ENCODE measurements around the gene NFX1.
"Not testable (repeated sequence)": the region's sequence is repeated elsewhere in the genome, so short reads cannot be mapped to it uniquely, and the experiment has no call there.

The NFX1 gene

DNA sequence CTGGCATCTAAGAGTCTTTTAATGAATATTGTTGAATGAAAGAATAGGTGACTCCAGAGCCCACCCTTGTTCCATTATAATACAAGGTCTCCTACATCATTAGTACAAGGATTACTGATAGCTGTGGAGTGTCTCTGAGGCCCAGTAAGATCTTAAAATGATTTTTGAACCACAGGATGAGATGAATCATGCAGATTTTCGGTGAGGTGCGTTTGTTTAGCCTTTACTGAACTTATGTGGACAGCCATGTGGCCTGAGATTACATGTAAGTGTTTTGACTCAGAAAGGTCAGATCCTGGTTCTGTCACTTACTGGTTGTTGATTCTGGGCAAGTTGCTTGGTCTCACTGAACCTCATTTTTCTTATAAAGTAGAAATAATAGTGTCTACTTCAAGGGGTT, 21.6 kb downstream of the NFX1 start:
- no peak for DNase-seq

DNA sequence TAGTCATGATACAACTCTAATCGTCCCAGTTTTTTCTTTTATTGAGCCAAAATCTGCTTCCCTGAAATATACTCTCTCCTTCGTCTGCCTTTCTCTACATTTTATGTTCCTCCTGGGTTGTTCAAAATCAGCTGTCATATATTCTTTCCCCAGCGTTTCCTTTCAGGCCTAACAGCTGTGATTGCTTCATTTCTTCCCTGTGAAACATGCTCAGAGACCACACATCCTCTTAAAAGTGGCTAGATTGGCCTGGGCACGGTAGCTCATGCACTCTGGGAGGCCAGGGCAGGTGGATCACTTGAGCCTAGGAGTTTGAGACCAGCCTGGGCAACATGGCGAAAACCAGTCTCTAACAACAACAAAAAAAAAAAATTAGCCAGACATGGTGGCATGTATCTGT, 25.1 kb downstream of the NFX1 start:
- no peak for DNase-seq

DNA sequence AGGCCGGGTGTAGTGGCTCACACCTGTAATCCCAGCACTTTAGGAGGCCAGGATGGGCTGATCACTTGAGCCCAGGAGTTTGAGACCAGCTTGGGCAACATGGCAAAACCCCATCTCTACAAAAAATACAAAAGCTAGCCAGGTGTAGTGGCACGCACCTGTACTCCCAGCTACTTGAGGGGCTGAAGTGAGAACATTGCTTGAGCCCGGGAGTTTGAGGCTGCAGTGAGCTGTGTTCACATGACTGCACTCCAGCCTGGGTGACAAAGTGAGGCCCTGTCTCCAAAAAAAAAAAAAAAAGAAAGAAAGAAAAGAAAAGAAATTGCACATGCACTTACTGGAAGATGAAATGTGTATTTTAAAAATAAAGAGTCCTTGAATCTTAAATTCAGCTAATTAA, 26.8 kb downstream of the NFX1 start:
- not testable (repeated sequence) for DNase-seq

DNA sequence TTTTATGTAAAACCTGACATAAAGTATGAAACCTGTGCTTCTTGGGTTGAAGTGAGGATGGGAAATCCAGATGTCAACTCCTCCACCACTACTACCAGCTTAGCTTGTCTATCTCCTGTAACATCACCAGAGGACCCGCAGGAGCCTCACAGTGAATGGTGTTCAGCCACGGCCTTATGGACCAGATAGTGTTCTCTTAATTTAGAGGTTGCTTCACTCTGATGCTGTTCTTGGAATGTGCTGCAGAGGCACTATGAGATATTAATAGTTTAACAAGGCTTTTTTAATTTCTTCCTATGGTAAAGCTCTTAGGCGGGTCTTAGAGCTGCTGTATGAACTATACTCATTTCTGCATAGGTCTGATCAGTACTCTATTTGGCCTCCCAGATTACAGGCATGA, 27.9 kb downstream of the NFX1 start:
- DNase-seq: no peak

DNA sequence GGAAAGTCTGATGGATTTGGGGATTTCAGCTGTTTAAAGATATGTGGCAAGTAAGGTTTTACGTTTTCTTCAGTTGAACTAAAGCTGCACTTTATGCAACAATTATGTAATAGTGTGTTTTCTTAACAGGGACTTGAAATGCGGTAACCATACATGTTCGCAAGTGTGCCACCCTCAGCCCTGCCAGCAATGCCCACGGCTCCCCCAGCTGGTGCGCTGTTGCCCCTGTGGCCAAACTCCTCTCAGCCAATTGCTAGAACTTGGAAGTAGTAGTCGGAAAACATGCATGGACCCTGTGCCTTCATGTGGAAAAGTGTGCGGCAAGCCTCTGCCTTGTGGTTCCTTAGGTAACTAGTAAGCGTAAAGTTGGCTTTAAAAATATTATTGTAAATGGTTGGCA, 28.5 kb downstream of the NFX1 start:
- no peak for DNase-seq

DNA sequence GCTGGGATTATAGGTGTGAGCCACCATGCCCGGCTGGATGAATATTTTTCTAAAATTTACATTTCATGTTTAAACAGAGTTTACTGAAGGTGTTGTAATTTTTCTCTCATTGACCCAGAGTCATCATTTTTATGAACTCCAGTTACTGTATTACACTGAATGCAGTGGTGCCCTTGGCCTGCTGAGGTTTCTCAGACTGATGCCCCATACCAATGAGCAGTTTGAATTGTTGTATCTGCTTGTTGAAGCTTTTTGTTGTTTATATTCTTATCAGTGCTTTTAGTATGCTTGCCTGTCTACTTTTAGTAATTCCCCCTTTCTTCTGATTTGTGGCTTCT, 29.9 kb downstream of the NFX1 start:
- no peak for DNase-seq

DNA sequence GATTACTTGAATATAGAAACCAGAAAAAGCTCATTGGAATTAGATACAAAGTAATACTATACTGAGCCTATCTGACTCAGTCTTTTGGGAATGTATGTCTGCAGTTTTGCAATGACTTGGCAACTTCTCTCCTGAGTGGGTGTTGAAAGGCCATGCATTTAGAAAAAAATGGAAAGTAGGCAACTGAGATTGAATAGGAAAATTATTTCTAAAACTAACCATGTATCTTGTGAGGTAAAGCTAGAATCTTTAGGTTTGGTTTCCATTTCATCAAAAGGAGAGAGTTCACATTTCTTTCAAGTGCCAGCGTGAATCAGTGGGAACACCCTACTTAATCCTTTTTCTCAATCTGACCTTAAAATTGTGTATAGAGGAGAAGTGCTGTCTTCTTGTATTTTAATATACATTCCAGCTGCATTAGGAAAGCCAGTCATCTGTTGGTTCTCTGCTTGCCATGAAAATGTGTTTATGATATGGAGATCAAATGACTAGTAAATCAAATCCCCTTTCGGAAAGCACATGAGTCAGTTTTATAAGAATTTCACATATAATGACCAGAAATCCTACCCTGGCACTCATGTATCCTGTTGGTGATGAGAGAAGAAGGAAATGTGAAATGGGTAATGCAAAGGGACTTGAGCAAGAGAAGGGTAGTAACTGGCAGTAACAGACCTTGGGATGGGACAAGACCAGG, 30.4 kb downstream of the NFX1 start:
- DNase-seq: no peak

DNA sequence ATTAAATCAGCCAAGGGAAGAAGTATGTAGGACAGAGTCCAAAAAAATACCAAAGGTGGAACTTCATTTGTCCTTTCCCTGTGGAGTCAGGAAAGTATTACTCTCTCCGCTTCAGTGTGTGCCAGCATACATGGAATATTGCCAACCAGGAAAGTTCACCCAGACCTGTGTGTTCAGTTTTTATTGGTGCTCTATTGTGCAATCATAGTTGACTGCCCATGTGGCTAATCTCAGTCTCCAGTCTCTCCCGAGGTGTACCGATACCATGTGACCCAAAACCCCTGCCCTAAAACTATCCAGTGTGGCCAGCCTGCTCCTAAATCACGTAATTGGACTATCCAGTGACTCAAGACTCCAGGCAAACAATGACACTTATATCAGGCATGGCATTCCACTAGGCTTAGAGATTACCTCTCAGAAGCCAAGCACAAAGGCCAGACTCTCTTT, 38.8 kb downstream of the NFX1 start:
- DNase-seq: no peak

DNA sequence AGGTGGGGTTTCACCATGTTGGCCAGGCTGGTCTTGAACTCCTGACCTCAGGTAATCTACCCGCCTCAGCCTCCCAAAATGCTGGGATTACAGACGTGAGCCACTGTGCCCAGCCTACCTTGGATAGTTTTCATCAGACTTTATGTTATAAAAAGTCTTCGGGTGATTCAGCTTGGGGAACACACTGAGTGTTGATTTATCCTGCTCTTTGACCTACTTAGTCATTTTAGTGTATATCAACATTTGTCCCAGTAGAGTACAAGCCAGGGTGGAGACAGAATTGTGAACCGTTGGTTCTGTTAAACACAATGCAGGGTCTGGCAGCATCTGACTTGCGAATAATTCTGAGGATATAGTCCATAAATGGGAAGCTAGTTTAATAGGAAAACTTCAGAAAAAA, 39.7 kb downstream of the NFX1 start:
- no peak for DNase-seq

DNA sequence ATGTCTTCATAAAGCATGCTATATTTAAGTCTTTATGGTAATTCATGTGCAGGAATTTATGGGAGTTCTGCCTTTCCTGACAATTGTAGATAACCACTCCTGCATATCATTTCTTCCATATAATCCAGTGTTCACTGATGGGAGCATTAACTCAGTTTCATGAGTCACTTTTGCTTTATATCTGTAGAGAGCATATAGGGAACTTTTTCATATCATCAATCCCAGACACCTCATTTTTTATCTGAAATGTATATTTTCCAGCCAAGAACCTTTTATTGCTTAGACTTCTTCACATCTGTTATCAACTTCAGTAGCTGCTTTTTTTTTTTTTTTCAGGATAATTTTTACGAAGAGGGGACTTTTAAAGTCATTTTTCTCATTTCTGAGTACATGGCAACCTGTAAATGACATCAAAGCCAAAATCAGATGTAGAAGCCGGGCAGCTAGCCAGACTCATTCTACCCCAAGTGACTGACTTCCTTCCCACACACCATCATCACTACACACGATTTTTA, 41.1 kb downstream of the NFX1 start:
- no peak for DNase-seq

DNA sequence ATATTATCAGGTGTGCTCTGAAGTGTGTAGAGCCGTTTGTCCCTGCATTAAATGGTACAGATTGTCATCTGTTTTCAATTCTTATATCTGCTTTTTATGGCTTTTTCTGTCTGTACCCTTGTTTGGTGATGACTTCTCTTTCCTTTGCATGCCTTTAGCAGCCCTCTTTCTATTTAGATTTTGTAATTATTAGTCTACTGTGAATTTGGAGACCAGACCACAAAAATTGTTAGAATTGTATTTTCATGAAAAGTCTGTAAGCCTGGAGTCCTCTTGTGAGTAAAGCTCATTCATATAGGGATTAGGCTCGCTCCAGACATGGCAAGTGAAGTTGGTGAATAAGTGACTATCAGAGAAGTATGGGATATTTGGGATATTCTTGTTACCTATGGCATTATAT, 41.7 kb downstream of the NFX1 start:
- no peak for DNase-seq

DNA sequence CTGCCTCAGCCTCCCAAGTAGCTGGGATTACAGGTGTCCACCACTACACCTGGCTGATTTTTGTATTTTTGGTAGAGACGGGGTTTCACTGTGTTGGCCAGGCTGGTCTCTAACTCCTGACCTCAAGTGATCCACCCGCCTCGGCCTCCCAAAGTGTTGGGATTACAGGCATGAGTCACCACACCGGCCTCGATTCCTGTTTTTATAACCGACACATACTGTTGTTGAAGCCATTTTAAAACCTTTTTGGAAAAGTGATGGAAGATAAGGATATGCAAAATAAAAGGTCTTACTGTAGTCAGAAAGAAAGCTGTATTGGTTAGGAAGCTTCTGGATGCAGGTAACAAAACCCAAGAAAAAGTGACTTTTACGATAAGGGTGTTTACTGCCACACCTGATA, 42.6 kb downstream of the NFX1 start:
- not testable (repeated sequence) for DNase-seq

DNA sequence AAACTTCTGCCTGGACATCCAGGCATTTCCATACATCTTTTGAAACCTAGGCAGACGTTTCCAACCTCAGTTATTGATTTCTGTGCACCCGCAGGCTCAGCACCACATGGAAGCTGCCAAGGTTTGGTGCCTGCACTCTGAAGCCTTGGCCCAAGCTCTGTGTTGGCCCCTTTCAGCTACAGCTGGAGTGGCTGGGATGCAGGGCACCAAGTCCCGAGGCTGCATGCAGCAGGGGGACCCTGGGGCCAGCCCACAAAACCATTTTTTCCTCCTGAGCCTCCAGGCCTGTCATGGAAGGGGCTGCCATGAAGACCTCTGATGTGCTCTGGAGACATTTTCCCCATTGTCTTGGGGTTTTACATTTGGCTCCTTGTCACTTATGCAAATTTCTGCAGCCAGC, 49.9 kb downstream of the NFX1 start:
- no peak for DNase-seq

DNA sequence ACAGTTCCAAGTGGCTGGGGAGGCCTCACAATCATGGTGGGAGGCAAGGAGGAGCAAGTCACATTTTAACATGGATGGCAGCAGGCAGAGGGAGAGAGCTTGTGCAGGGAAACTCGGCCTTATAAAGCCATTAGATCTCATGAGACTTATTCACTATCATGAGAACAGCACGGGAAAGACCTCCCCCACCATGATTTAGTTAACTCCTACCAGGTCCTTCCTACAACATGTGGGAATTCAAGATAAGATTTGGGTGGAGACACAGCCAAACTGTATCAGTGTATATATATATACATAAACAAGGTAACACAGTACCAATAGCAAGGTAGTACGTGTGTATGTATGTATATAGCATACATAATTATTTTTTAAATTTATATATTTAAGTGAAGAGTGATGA, 50.9 kb downstream of the NFX1 start:
- DNase-seq: no peak

DNA sequence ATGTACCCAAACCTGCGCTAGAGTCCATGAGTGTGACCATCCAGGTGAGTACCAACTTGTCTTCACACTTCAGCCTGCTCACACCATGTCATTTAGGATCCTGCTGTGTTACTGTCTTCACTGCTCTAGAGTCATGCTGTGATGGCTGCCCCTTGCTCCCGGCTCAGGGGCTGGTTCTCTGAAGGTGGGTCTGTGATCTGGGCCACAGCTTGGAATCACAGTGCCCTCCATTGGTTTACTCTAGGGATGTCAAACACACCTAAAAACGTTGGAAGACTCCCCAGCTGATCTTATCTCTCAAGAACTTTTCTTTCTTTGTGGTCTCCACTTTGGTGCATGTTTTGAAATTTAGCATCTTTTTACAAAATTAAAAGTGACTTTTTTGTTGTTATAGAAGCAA, 53.8 kb downstream of the NFX1 start:
- no peak for DNase-seq

DNA sequence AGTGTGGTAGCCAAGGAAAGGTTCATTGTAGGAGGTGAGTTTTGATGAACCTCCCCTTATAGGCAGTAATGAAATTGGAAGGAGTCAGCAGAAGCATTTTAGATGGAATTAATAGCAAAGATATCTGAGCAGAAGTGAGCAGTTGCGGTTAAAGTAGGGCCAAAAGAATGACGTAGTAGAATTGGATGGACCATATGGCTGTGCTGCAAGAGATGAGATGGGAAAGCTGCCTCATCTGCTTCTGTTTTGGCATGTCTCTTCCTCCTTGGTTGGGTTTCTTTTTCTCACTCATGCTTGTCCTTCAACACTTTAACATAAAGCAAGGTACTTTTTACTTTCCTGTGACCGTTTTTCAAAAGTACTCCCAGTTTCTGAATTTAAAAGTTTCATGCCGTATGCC, 56.2 kb downstream of the NFX1 start:
- DNase-seq: no peak

DNA sequence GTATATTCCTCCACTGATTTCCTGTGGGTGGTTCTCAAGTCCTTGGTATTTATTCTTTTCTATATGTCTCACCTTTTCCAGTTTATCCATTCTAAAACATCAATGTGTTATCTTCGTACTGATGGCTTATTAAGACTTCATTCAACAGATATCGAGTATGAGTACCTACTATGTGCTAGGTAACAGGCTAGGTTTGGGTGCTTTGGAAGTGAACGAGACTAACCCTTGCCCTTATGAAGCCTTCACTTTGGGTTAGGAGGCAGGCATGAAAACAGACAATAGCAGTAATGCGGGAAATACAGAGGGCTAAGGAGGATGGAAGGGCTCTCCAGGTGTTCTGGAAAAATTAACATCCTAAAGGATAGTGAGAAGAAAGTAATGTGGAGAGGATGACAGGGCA, 58.7 kb downstream of the NFX1 start:
- no peak for DNase-seq

DNA sequence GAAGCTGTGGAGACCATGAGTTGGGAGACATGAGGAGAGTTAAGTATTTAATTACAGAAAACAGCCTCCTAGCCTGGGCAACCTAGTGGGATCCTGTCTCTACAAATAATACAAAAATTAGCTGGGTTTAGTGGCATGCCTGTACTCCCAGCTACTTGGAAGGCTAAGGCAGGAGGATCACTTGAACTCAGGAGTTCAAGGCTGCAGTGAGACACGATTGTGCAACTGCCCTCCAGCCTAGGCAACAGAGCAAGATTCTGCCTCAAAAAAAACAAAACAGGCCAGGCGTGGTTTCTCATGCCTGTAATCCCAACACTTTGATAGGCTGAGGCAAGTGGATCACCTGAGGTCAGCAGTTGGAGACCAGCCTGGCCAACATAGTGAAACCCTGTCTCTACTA, 59.4 kb downstream of the NFX1 start:
- DNase-seq: no peak

DNA sequence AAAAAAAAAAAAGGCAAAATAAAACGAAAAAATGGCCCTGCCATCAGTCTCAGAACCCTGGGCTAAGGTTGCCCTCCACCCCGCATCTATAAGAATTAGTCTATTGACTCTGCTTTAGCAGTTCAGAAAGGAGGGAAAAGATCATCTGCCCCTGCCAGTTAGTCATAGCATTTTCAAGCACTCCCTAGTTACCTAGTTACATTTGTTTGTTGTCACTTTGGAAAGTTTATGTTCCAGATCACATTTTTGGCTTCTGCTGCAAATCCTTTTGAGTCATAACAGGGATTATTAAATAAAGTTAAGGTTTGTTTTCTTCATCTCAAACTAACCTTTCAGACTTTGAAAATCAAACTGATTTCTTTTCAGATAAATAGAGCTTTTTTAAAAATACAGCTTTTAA, 60.0 kb downstream of the NFX1 start:
- DNase-seq: no peak

DNA sequence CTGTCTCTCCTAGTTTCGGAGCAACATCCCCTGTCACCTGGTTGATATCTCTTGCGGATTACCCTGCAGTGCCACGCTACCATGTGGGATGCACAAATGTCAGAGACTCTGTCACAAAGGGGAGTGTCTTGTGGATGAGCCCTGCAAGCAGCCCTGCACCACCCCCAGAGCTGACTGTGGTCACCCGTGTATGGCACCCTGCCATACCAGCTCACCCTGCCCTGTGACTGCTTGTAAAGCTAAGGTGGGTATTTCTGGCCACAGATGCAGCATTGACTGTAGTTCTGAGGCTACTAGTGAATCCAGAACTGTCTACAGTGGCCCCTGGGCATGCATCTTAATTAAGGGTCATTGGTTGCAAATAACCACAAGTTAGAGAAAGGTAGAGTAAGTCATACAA, 61.2 kb downstream of the NFX1 start:
- no peak for DNase-seq

DNA sequence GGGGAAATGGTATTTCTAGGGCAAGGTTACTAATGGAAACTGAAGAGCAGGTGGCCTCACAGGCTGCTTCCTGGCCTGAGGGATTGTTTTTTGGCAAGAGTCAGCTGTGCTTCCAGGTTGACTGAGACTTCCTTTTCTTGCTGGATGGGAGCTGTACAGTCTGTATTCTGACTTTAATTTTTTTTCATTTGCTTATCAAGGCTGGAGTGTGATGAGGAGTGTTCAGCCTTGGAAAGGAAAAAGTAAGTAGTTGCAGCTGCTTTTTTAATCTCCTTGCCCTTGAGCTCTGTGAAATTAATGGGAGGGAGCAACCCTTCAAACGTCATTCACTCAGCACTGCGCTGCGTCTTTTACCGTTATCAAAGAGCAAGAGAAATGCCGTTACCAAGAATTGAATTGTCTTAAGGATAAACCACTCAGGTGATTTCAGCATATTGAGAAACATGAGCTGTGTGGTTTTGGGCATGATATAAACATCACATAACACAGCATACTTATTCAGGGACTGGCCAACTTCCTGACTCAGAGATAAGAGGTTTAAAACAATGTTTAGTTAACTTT, 64.4 kb downstream of the NFX1 start:
- no peak for DNase-seq

DNA sequence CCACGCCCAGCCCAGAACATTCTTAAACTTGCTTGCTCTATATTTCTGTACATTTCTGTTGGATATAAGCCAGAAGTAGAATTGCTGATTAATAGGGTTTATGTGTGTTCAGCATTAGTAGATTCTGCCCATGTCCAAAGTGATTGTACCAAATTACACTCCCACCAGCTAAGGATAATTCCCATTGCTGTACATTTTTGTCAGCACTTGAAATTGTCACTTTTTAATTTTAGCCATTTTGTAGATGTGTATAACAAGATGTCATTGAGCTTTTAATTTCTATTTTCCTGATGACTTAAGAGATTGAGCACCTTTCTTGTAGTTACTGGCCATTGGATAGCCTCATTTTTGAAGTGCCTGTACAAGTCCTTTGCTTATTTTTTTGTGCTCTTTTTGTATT, 65.6 kb downstream of the NFX1 start:
- no peak for DNase-seq

DNA sequence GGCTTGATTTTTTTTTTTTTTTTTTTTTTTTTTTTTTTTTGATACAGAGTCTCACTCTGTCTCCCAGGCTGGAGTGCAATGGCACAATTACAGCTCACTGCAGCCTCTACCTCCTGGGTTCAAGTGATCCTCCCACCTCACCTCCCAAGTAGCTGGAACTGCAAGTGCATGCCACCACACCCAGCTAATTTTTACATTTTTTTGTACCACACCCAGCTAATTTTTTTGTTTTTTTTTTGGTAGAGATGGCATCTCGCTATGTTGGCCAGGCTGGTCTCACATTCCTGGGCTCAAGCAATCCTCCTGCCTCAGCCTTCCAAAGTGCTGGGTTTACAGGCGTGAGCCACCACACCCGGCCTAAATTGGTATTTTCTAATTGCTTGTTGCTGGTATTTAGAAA, 68.3 kb downstream of the NFX1 start:
- not testable (repeated sequence) for DNase-seq

DNA sequence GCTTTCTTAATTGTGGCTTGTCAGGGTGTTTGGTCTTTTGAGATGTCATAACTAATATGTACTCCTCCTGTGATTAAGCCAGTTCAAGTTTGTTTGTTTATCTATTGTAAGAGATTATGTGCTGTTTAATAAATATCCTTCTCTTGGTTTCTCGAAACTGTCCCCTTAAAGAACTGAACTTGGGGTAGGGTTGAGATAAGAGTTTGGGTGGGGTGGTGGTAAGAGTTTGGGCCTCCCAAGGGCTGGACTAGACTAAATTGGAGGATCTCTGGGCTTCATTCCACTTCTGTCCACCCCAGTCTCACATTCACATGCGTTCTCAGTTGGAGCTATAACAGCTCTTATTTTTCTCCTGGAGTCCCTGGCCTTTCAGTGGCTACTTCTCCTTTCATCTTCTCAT, 73.8 kb downstream of the NFX1 start:
- no peak for DNase-seq

DNA sequence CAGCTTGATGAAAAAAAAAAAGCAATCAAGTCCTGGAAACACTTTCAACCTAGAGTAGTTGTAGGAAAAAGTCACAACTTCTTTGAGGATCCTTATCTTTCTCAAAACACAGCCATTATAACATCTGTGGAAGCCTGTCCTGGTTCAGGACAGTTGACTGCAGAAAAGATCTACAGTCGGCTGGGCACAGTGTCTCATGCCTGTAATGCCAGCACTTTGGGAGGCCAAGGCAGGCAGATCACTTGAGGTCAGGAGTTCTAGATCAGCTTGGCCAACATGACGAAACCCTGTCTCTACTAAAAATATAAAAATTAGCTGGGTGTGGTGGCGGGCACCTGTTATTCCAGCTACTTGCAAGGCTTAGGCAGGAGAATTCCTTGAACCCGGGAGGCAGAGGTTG, 74.5 kb downstream of the NFX1 start:
- DNase-seq: not testable (repeated sequence)
